Osteocyte (in vitro differentiated cells): ENCODE results near the gene KCNJ11. TPM values are rescaled to one million over a fixed set of nuclear protein-coding genes. Genes with fewer than 3 reads are reported as not detected.

Experiments used
- DNase-seq: peaks from one replicate; pipeline ENCODE4 v3.0.0; 2021; ENCODE audit warnings: mixed read lengths; ENCODE audit not compliant: unreplicated experiment; ENCODE audit errors: extremely low spot score
- H3K27ac Mint-ChIP-seq: one replicate; pipeline ENCODE4 v1.8.0; 2021; ENCODE audit warnings: mild to moderate bottlenecking, mixed read lengths; ENCODE audit not compliant: unreplicated experiment
- H3K27me3 Mint-ChIP-seq: one replicate; pipeline ENCODE4 v1.8.0; 2021; ENCODE audit warnings: mixed read lengths; ENCODE audit not compliant: unreplicated experiment
- H3K36me3 Mint-ChIP-seq: one replicate; pipeline ENCODE4 v1.8.0; 2021; ENCODE audit warnings: mixed read lengths; ENCODE audit not compliant: unreplicated experiment
- H3K4me1 Mint-ChIP-seq: one replicate; pipeline ENCODE4 v1.8.0; 2021; ENCODE audit warnings: mixed read lengths; ENCODE audit not compliant: unreplicated experiment
- H3K4me3 Mint-ChIP-seq: one replicate; pipeline ENCODE4 v1.8.0; 2021; ENCODE audit warnings: mild to moderate bottlenecking, moderate library complexity, mixed read lengths; ENCODE audit not compliant: unreplicated experiment
- H3K9me3 Mint-ChIP-seq: one replicate; pipeline ENCODE4 v1.8.0; 2021; ENCODE audit warnings: mixed read lengths; ENCODE audit not compliant: unreplicated experiment
- CTCF ChIP-seq: fragments of 200-600 bp; sonication (generic); IDR thresholded peaks from 2 replicates; pipeline ENCODE4 v1.5.0; 2021; ENCODE audit warnings: antibody characterized with exemption, mild to moderate bottlenecking, moderate library complexity
- total RNA-seq: library from RNA; stranded (reverse); gene quantifications from 2 replicates; pipeline ENCODE4 v1.2.1, GENCODE V29; 2021

KCNJ11 gene
- total RNA-seq, 1 donor from 2014 or later, result not detected

- H3K4me1 Mint-ChIP-seq, result no peaks in the 10 kb centered on the region
- no peaks in the 10 kb centered on the region for H3K27me3 Mint-ChIP-seq
- TF ChIP-seq CTCF, result no peak
- H3K4me3 Mint-ChIP-seq, result no peak overlapping the region
- no peak overlapping the region for H3K27ac Mint-ChIP-seq
- peaks cover 39% of the 10 kb centered on the region for H3K9me3 Mint-ChIP-seq
- peaks cover 72% of the 10 kb centered on the region for H3K36me3 Mint-ChIP-seq
- DNase-seq, result peak; percentile 5
These were observed 19.9 kb downstream of the KCNJ11 start for GRCh38 chr11:17368551-17368950.

GRCh38 chr11:17366495-17366894, 22.0 kb downstream of the KCNJ11 start:
- Mint-ChIP-seq H3K9me3 (peaks cover 24% of the 10 kb centered on the region), H3K4me1 (no peaks in the 10 kb centered on the region), H3K36me3 (peaks cover 65% of the 10 kb centered on the region), H3K27me3 (no peaks in the 10 kb centered on the region), H3K4me3 (no peak overlapping the region), H3K27ac (no peak overlapping the region)
- peak; percentile 7 for DNase-seq
- TF ChIP-seq CTCF, result no peak

- Mint-ChIP-seq H3K4me3 (peak overlapping the region; percentile 87), H3K27ac (peak overlapping the region; percentile 83), H3K4me1 (peaks cover 22% of the 10 kb centered on the region), H3K27me3 (no peaks in the 10 kb centered on the region), H3K9me3 (no peaks in the 10 kb centered on the region), H3K36me3 (peaks cover 13% of the 10 kb centered on the region)
- peak; percentile 70 for TF ChIP-seq CTCF
- DNase-seq, result no peak
These were observed 33.9 kb downstream of the KCNJ11 start for GRCh38 chr11:17354601-17354991.

- no peak for DNase-seq
- Mint-ChIP-seq H3K4me1 (peaks cover 22% of the 10 kb centered on the region), H3K27me3 (no peaks in the 10 kb centered on the region), H3K4me3 (peak overlapping the region; percentile 87), H3K9me3 (no peaks in the 10 kb centered on the region), H3K36me3 (peaks cover 9% of the 10 kb centered on the region), H3K27ac (peak overlapping the region; percentile 83)
- TF ChIP-seq CTCF, result no peak
These were observed 34.4 kb downstream of the KCNJ11 start for GRCh38 chr11:17353821-17354600.

GRCh38 chr11:17352950-17353820, 35.3 kb downstream of the KCNJ11 start:
- no peaks in the 10 kb centered on the region for H3K9me3 Mint-ChIP-seq
- no peak for TF ChIP-seq CTCF
- H3K4me3 Mint-ChIP-seq, result peak overlapping the region; percentile 87
- peaks cover 4% of the 10 kb centered on the region for H3K36me3 Mint-ChIP-seq
- peak overlapping the region; percentile 83 for H3K27ac Mint-ChIP-seq
- DNase-seq, result peak; percentile 91
- H3K27me3 Mint-ChIP-seq, result no peaks in the 10 kb centered on the region
- H3K4me1 Mint-ChIP-seq, result peaks cover 22% of the 10 kb centered on the region
